GM10266 (cell line): Measurements from ENCODE around the gene IGFBP5.

ENCODE experiments used
- DNase-seq: peaks from one replicate; pipeline ENCODE4 v3.0.0; 2012; ENCODE audit errors: extremely low spot score
- CTCF ChIP-seq: IDR thresholded peaks from 2 replicates; pipeline ENCODE4 v1.5.1; 2012; ENCODE audit warnings: mild to moderate bottlenecking, low read depth; ENCODE audit not compliant: control insufficient read depth, insufficient read depth; ENCODE audit errors: missing control alignments

IGFBP5 gene

DNA sequence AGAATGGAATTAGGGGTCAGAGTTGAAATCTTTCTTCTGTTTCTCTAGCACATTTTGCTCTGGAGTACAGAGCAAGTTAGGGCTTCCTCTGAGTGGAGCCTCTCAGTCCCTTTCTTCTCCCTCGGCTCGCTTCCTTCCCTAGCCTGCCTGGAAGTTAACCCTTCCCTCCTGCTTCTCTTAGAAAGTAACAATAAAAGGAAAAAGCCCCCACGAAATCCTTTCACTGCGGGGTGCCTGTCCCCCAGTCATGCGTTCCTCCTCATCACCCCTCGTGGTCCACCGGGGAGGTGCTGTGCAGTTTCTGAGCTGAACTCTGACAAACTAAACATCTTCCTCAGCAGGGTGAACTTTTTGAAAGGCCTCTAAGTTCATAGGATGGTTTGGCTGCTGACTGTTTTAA lies 60.2 kb downstream of the IGFBP5 start:
- no peak for TF ChIP-seq CTCF
- DNase-seq = no peak

GRCh38 chr2:216634370-216635148 lies 60.8 kb downstream of the IGFBP5 start:
- no peak for DNase-seq
- no peak for TF ChIP-seq CTCF

- no peak for TF ChIP-seq CTCF
- no peak for DNase-seq
Observed at GRCh38 chr2:216633616-216634369, 61.6 kb downstream of the IGFBP5 start.

GRCh38 chr2:216632952-216633615 lies 62.3 kb downstream of the IGFBP5 start, which contains the start of gene IGFBP2:
Gene IGFBP2, plus strand, starts transcription at chr2:216633420. Its CDS starts 104 bp downstream, at chr2:216633524.
- peak; percentile 71 for DNase-seq
- no peak for TF ChIP-seq CTCF

DNA sequence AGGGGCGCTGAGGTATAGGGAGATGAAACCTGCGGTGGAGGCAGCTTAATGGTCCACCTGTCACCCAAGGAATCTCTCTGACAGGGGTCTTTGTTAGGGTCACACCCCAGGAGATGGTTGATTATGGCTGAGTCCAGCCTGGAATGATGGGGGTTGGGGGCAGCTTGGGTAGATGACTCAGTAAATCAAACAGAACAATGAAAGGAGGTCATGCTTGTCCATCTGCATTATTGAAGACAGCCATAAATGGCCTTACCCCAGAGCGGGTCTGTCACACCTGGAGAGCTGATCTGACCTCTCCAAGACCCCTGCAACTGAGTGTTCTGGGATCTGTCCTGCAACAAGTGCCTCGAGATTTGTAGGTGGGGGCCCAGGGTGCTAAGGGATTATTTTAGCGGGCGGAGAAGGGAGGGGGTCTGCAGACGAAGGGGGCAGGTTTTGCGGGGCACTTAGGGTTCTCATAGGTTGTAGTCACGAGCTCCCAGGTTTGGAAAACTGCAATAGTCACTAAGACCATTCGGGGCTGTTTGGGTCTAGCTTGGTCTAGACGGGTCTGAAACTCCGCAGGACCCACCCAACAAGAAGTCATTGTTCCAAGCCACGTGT lies 62.9 kb downstream of the IGFBP5 start:
- no peak for TF ChIP-seq CTCF

DNA sequence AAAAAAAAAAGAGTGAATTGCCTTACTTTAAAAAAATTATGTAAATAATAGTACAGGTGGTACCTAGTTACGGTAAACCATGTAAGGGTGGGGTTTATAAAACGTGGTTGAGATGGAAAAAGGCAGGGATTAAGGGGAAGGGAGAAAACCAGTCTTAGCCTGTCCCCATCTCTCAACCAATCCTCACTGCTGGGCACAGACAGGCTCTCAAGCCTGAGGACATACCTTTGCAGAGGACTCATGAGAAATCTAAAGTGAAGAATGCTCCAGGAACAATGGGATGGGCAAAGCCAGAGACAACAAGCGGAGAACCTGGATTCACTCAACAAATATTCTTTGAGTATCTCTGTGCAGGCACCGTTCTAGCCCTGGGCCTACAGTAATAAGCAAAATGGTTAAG lies 65.6 kb downstream of the IGFBP5 start:
- DNase-seq = no peak
- TF ChIP-seq CTCF = no peak

More for the DNA sequence above, 62.9 kb downstream of the IGFBP5 start:
- DNase-seq = no peak
